GM12878 (cell line): ENCODE results near the gene PKD1L1. TPM values are rescaled to one million over a fixed set of nuclear protein-coding genes. Genes with fewer than 3 reads are reported as not detected.
A peak's percentile ranks its signal among the peaks of the same experiment; 100 is the strongest.

Source experiments
- BCL11A ChIP-seq: IDR thresholded peaks from 2 replicates; pipeline ENCODE4 v1.6.1; 2011; ENCODE audit warnings: low read depth, low read length
- CBFB ChIP-seq: IDR thresholded peaks from 2 replicates; pipeline ENCODE4 v1.6.1; 2016; ENCODE audit warnings: antibody characterized with exemption, low read depth
- CBX3 ChIP-seq: fragments of 200-600 bp; sonication (generic); IDR thresholded peaks from 2 replicates; pipeline ENCODE4 v1.6.1; 2016; ENCODE audit warnings: low read depth, borderline replicate concordance
- CHD1 ChIP-seq: IDR thresholded peaks from 2 replicates; pipeline ENCODE4 v1.6.1; 2012; ENCODE audit warnings: low read depth, low read length, improper control_type of control experiment
- CHD2 ChIP-seq: IDR thresholded peaks from 2 replicates; pipeline ENCODE4 v1.6.1; 2011; ENCODE audit warnings: low read depth, low read length, improper control_type of control experiment, borderline replicate concordance
- GABPA ChIP-seq: IDR thresholded peaks from 2 replicates; pipeline ENCODE4 v1.6.1; 2014; ENCODE audit warnings: antibody characterized with exemption, low read depth, mild to moderate bottlenecking, inconsistent platforms
- HDAC6 ChIP-seq: fragments of 200-600 bp; sonication (generic); IDR thresholded peaks from one replicate; pipeline ENCODE4 v1.8.0; 2017; ENCODE audit warnings: antibody characterized with exemption; ENCODE audit not compliant: unreplicated experiment
- IKZF1 ChIP-seq: fragments of 450-650 bp; conservative IDR thresholded peaks from 2 replicates; pipeline ENCODE4 v1.6.1; 2017; ENCODE audit warnings: antibody characterized with exemption, mild to moderate bottlenecking
- LARP7 ChIP-seq: fragments of 450-650 bp; IDR thresholded peaks from 2 replicates; pipeline ENCODE4 v1.6.1; 2017; ENCODE audit warnings: mild to moderate bottlenecking
- MEF2A ChIP-seq: IDR thresholded peaks from 2 replicates; pipeline ENCODE4 v1.6.1; 2011; ENCODE audit warnings: low read depth, mild to moderate bottlenecking, low read length, moderate library complexity; ENCODE audit not compliant: insufficient read depth
- MYB ChIP-seq: fragments of 150-350 bp; IDR thresholded peaks from 2 replicates; pipeline ENCODE4 v1.6.1; 2014; ENCODE audit warnings: mild to moderate bottlenecking, low read depth, low read length, borderline replicate concordance
- NR2C2 ChIP-seq: IDR thresholded peaks from 2 replicates; pipeline ENCODE4 v1.6.1; 2011; ENCODE audit warnings: borderline replicate concordance, low read depth; ENCODE audit not compliant: control insufficient read depth, insufficient read length
- PAX5 ChIP-seq: IDR thresholded peaks from 2 replicates; pipeline ENCODE4 v1.6.1; 2011; ENCODE audit warnings: low read depth, low read length, borderline replicate concordance
- PRDM15 ChIP-seq: fragments of 450-650 bp; formaldehyde crosslinking; IDR thresholded peaks from 2 replicates; pipeline ENCODE4 v1.4.0; 2020; ENCODE audit warnings: mild to moderate bottlenecking, moderate library complexity
- RB1 ChIP-seq: fragments of 450-650 bp; formaldehyde crosslinking; IDR thresholded peaks from 2 replicates; pipeline ENCODE4 v1.6.1; 2017; ENCODE audit warnings: mild to moderate bottlenecking, borderline replicate concordance
- RBBP5 ChIP-seq: fragments of 200-600 bp; sonication (generic); conservative IDR thresholded peaks from 2 replicates; pipeline ENCODE4 v1.6.1; 2016
- RUNX3 ChIP-seq: IDR thresholded peaks from 2 replicates; pipeline ENCODE4 v1.6.1; 2012; ENCODE audit warnings: low read length, inconsistent platforms
- SMAD5 ChIP-seq: IDR thresholded peaks from 2 replicates; pipeline ENCODE4 v1.6.1; 2016; ENCODE audit warnings: antibody characterized with exemption, low read depth
- SP1 ChIP-seq: IDR thresholded peaks from one replicate; pipeline ENCODE4 v1.6.1; 2011; ENCODE audit warnings: low read depth, low read length
- SREBF1 ChIP-seq: IDR thresholded peaks from 2 replicates; pipeline ENCODE4 v1.6.1; 2012; ENCODE audit warnings: mild to moderate bottlenecking, low read length
- TCF12 ChIP-seq: IDR thresholded peaks from 2 replicates; pipeline ENCODE4 v1.6.1; 2011; ENCODE audit warnings: low read depth, mild to moderate bottlenecking, low read length
- TCF7 ChIP-seq: IDR thresholded peaks from 2 replicates; pipeline ENCODE4 v1.6.1; 2014; ENCODE audit warnings: antibody characterized with exemption, borderline replicate concordance
- ZBTB11 ChIP-seq: fragments of 450-650 bp; formaldehyde crosslinking; IDR thresholded peaks from 2 replicates; pipeline ENCODE4 v1.5.0; 2022; ENCODE audit warnings: mild to moderate bottlenecking, missing genetic modification characterization
- ZSCAN29 ChIP-seq: fragments of 450-650 bp; IDR thresholded peaks from 2 replicates; pipeline ENCODE4 v1.6.1; 2017; ENCODE audit warnings: mild to moderate bottlenecking, moderate library complexity
- ZZZ3 ChIP-seq: IDR thresholded peaks from 2 replicates; pipeline ENCODE4 v1.6.1; 2011; ENCODE audit warnings: low read depth; ENCODE audit not compliant: control insufficient read depth, insufficient read length
- polyA plus RNA-seq, 11 experiments: library from polyadenylated mRNA; depleted of rRNA in 4 of 11; unstranded in 6 of 11; stranded (reverse) in 5 of 11; fragments of >200 nt; fragmentation: Nextera tagmentation in 4 of 11; fragmentation: Illumina TruSeq in 1 of 11; extraction: Ambion mirVana in 4 of 11; extraction: Trizol in 1 of 11; gene quantifications; 1 replicate in 1 of 11; 2 replicates in 10 of 11; pipeline versions ENCODE4 v1.2.1 to v1.2.3, GENCODE V29; 2011 to 2016; ENCODE audit warnings: inconsistent platforms in 2 of 11, missing spikeins in 2 of 11, low read depth in 1 of 11
- total RNA-seq, 4 experiments: library from RNA; depleted of rRNA in 3 of 4; stranded (reverse); fragments of >200 nt in 3 of 4; fragmentation: Illumina TruSeq in 1 of 4; extraction: Trizol in 1 of 4; gene quantifications; 2 replicates each; pipeline versions ENCODE4 v1.2.1 to v1.2.3, GENCODE V29; 2013 to 2021
- TF ChIP-seq, protein P1 (sequence below): IDR thresholded peaks from 2 replicates; pipeline ENCODE4 v1.6.1; 2011; ENCODE audit warnings: low read depth, mild to moderate bottlenecking, low read length, moderate library complexity, borderline replicate concordance; ENCODE audit errors: extremely low read depth

The PKD1L1 gene
- total and polyA plus RNA-seq, 10 of the 15 experiments (the other 5 are each of a cell fraction or from before 2014, with no cell fraction given) = under 0.01 to 0.05 (median 0.02) TPM; not detected in 3

DNA sequence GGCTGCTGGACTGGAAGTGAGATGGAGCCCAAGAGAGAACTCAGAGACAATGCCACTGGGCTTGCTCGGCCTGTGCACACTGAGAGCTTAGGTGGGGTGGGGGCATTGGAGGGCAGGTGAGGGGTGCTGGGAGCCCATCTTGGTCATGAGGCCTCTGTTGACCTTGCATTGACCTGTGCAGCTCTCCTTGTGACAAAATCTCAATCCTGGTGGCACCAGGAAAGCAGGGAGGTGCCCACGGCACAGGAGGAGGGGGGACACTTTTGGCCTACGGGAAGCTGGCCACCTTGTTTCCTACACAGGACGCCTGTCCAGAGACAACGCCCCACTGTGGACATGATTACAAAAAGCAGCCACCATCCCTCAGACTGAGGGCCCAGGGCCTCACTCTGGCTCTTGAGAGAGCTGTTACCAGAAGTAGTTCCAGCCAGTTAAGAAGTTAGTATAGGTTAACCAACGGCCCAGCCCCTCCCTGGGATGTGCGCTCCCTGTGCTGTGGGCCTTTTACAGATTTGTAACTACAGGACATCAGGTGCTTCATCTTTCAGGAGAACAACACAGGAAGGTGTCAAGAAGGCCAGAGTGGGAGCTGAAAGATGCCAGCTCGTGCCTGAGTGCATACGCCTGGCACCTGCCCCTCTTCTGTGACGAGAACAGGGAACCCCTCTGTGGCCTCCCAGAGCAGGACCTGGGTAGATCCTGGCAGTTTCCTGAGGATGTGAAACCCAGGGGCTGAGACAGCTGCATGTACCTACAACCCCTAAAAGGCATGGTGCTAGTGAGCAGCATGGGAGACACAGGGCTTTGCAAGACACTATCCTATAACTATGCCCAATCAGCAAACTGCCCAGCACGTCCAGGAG lies 10.3 kb downstream of the PKD1L1 start (continued):
- TF ChIP-seq PRDM15 (CRISPR knock-in tag) (no peak), RBBP5 (no peak), LARP7 (no peak), MYB (no peak), BCL11A (peak; percentile 83; the same call in 1 of the 2 replicates), GABPA (no peak), PAX5 (peak; percentile 80; the same call in 1 of the 2 replicates), ZBTB11 (CRISPR knock-in tag) (no peak), NR2C2 (no peak), SP1 (peak; percentile 50), RUNX3 (peak; percentile 83), HDAC6 (no peak), MEF2A (no peak), CBFB (no peak), TCF7 (no peak), SREBF1 (no peak), SMAD5 (no peak), IKZF1 (peak; percentile 52), CBX3 (no peak), CHD2 (no peak), CHD1 (no peak), ZSCAN29 (no peak), RB1 (no peak), ZZZ3 (no peak), TCF12 (peak; percentile 89)
- TF ChIP-seq, protein P1, sequence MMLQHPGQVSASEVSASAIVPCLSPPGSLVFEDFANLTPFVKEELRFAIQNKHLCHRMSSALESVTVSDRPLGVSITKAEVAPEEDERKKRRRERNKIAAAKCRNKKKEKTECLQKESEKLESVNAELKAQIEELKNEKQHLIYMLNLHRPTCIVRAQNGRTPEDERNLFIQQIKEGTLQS = no peak
